ENCODE data around the gene SUMO3.
"Not testable (repeated sequence)": the region's sequence is repeated elsewhere in the genome, so short reads cannot be mapped to it uniquely, and the experiment has no call there.

Gene SUMO3

GRCh38 chr21:44846485-44847260, 28.8 kb upstream of the SUMO3 start:
- DNase-seq: no peak

DNA sequence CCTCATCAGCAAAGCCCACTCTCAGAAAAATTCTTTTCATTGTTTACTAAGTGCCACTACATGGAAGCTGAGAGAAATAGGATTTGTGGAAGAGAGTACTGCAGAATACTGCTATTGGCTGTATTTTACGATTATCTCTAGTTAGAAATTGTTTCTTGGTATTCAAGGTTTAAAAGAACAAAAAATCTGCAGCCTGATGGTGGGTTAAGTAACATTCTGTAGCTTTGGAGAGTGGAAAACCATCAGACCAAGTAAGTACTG, 28.3 kb upstream of the SUMO3 start:
- DNase-seq: no peak

DNA sequence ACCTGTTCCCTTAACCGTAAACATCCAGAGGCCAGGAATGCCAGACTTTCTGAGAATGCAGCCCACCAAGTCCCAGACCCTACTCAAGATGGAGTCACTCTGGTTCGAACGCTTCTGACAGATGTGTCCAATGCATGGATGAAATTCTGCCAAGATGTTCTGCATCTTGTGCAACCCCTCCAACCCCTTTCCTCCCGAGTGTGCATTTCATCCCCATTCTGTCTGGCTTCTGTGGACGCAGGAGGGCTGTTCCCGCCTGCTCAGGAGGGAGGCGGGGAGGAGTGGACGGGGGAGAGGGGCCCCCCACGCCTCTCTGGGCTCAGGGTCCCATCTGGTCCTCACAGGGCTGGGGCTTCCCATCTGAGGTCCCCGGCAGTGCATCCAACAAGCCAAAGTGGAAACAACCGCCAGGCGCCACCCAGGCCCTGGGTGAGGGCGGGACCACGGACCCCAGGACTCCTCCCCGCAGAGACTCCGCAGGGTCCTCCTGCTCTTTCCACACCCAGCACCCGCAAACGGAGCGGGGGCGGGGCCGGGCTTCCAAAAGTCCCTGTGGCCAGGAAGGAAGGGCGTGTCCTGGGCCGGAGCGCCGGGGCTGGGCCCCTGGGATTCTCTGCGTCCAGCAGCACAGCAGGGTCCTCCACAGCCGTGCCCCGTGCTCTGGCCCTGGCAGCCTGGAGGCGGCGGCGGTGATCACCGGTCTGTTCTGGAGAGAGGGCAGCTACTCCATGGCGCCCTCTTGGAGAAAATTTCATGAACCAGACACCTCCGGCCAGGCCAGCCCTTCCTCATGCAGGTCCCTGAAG, 27.8 kb upstream of the SUMO3 start:
- DNase-seq: no peak

DNA sequence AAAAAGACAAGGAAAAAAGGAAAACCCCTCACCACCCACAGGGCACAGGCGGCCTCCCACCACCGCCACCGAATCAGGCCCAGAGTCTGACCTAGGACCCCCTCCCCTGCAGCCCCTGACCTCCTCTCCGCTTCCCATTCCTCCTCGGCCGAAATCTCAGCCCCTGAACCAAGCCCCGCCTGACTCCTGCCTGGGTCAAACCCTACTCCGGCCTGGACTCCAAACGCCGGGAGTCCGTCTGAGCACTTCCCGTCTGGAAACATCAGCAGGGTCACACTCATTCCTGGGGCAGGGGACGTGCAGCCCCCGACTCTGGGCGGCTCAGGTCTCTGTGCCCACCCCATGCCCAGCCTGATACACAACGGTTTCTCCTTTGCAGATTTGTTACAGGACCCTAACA, 26.4 kb upstream of the SUMO3 start:
- DNase-seq: no peak

GRCh38 chr21:44842721-44843445, 25.0 kb upstream of the SUMO3 start:
- no peak for DNase-seq

GRCh38 chr21:44842087-44842486, 24.2 kb upstream of the SUMO3 start:
- DNase-seq: no peak

DNA sequence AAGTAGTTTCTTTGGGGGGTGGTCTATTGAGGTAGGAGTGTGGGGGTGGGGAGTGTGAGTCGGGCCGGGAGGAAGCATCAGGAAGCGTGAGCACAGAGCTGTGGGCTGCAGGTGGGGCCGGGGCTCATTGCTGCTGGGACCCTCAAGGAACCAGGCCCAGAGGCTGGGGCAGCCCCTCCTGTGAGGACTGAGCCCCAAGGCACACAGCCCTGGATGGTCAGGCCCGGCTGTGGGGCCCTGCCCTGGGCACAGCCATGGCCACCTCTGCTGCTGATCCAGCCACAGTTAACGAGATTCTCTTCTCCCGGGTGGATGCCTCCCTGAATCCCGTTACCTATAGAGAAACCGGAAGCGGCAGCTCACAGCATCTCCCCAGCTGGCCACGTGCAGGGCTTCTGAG, 22.9 kb upstream of the SUMO3 start:
- DNase-seq: no peak

GRCh38 chr21:44838951-44839350, 21.1 kb upstream of the SUMO3 start:
- DNase-seq: no peak

DNA sequence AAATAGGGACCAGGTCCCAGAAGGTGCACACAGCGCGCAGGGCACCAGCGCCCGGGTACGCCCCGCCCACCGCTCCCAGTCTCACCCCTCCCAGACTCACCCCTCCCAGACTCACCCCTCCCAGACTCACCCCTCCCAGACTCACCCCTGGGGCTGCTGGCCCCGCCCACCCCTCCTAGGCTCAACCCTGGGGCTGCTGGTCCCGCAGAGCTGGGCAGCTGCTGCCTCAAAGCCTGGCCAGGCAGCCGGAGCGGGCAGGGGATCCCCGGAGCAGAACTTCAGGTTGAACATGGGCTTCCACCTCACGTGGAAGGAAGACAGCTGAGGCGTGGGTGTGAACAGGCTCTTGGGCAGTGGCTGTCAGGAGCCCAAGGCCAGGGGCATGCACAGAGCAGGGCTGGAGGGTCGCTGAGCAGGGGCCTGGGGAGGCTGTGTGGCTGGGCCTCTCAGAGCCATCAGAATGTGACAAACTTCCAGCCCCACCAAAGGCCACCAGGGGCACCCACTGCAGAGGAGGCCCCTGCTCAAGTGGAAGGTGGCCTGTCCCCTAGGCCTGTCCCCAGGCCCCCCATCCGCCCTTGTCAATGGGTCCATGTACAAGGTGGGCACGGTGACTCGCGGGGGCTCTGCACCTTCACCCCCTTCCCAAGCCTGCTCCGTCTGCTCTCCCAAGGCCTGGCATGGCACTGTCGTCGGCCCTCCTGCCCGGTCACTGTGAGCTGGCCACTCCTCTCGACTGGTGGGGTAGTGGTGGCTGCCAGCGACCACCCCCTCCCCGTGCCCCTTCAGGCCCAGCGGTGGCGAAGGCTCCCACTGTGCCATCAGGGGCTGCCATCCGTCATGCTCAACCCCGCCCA, 20.4 kb upstream of the SUMO3 start:
- DNase-seq: no peak

DNA sequence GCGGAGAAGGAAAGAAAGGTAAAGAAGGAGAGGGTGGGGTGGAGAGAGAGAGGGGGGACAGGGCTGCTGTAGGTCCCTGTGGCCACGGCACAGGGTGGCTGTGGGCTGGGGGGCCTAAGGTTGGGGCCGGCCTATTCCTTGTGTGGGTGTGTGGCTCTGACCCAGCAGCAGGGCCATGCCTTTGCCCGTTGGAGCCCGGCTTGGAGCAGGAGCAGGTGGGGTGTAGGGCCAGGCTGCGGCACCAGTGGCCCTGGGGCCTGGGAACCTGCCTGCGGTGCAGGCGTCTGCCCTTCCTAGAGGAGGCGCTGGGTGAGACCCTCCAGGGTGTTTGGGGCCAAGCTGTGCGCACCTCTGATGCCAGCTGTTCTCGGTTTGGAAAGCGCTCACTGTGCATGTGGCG, 19.7 kb upstream of the SUMO3 start:
- no peak for DNase-seq

- DNase-seq: no peak
These were observed 19.0 kb upstream of the SUMO3 start for GRCh38 chr21:44836666-44837471.

- no peak for DNase-seq
These were observed 18.4 kb upstream of the SUMO3 start for GRCh38 chr21:44836349-44836665.

GRCh38 chr21:44835647-44835973, 17.7 kb upstream of the SUMO3 start:
- DNase-seq: no peak

- no peak for DNase-seq
These were observed 17.2 kb upstream of the SUMO3 start for GRCh38 chr21:44834951-44835646.

GRCh38 chr21:44834231-44834950, 16.5 kb upstream of the SUMO3 start:
- DNase-seq: no peak

GRCh38 chr21:44833663-44834062, 15.8 kb upstream of the SUMO3 start:
- DNase-seq: no peak

GRCh38 chr21:44832516-44833255, 14.8 kb upstream of the SUMO3 start:
- DNase-seq: not testable (repeated sequence)

DNA sequence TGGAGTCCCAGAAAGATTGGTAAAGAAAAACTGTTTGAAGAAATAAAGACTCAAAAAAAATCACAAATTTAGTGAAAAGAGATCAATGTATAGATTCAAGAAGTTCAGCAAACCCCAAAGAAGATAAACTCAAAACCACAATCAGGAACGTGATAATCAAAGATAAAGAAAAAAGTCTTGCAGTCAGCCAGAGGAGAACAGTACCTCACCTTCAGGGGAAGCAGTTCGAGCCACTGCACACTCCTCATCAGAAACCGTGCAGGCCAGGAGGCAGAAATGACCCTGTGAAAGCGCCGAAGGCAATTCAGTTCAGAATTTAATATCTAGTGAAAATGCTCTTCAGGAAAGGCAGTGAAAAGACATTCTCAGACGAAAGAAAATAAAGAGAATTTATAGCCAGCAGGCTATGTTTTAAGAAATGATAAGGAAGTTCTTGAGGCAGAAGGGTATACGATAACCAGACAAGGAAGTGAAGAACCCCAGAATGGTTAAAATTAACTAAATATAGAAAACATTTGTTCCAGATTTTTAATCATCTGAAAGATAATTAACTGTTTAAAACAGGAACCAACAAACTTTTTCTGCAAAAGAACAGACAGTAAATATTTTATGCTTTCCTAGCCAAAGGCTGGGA, 13.5 kb upstream of the SUMO3 start:
- DNase-seq: no peak

DNA sequence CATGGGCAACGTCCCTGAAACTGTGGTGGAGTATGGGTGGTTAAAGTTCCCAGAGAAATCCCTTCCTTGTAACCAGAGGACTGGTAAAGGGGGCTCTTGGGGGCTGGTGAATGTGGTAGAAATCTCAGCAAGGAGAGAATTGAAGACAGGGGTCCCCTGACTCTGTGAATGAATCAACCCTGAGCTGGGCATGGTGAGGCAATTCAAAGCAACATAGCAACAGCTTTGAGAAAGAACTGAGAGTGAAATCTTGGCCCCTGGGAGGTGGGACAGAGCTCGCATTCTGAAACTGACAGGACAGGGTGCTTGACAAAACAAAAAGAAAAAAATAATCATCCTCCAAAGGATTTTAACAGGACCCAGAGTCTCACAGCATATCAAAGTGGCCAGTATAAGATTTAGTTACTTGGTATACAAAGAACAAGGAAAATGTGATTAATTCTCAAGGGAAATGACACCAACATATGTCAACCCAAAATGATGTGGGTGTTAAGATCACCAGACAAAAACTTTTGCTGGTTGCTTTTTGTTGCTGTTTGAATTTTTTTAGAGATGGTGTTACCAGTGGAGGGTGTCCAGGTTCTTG, 11.7 kb upstream of the SUMO3 start:
- DNase-seq: no peak
